Posterior cingulate gyrus (tissue), 11 donors: ENCODE data around the gene CCSER1.
"Not testable (repeated sequence)": the region's sequence is repeated elsewhere in the genome, so short reads cannot be mapped to it uniquely, and the experiment has no call there.

Experiments used
- DNase-seq, 10 donors: peaks; one replicate each; pipeline versions ENCODE4 v3.0.0 to v3.0.0-alpha.2; 2020 to 2021; ENCODE audit warnings: mixed read lengths in 3 of 10
- intact Hi-C: fragments of 100-400 bp; cut with DNase I; formaldehyde crosslinking; loops from one replicate; pipeline ENCODE4 v1.15.1; 2023

CCSER1 gene

DNA sequence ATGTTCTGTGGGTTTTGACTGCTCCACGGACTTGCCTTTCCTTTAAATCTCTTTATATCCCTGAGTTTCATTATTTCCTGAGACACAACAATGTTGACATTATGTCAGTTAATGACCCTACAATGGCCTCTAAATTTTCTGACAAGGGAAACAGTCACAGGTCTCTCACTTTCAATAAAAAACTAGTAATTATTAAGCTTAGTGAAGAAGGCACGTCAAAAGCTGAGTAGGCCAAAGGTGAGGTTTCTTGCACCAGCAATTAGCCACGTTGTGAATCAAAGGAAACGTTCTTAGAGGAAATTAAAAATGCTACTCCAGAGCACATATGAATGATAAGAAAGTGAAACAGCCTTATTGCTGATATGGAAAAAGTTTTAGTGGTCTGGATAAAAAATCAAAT lies 1246.4 kb downstream of the CCSER1 start:
- intact Hi-C loops = no loop called here
- no peak for DNase-seq

DNA sequence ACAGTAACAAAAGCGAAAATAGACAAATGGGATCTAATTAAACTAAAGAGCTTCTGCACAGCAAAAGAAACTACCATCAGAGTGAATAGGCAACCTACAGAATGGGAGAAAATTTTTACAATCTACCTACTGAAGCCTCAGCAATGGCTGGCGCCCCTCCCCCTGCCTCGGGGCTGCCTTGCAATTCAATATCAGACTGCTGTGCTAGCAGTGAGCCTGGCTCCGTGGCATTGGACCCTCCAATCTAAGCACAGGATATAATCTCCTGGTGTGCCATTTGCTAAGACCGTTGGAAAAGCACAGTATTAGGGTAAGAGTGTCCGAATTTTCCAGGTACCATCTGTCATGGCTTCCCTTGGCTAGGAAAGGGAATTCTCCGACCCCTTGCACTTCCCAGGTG lies 1278.2 kb downstream of the CCSER1 start:
- intact Hi-C loops = not testable (repeated sequence)
- peak in 1 of 10 donors; percentile 67 for DNase-seq

DNA sequence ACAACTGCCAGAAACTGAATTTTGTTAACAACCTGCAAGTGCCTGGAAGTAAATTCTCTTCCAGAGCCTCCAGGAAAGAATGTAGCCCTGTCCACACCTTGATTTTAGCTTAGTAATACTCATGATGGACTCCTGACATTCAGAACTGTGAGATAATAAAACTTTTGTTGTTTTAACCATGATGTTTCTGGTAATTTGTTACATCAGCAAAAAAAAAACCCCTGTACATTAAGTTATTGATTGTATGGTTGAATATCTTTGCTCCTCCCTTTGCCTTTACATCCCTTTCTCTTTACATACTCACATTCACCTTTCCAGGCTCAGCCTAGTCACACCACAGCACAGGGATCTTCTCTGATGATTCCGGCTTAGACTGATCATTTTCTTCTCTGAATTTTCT lies 1294.8 kb downstream of the CCSER1 start:
- intact Hi-C loops = no loop called here
- DNase-seq = no peak

DNA sequence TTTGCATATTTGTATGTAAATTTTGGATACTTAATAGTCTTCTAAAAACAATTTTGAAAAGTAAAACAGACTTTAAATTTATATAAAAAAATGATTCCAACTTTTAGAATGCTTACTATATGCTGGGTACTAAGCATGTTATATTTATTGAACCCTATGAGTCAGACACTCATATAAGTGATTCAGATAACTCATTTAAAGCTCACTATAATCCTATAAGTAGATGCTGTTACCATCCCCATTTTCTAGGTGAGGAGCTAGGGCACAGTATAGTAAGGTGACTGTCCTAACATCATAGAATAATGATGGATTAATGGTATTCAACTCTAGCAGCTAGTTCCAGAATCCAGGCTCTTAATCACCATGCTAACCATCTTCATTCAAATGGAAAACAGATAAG lies 1299.5 kb downstream of the CCSER1 start:
- no peak for DNase-seq
- intact Hi-C loops = no loop called here

DNA sequence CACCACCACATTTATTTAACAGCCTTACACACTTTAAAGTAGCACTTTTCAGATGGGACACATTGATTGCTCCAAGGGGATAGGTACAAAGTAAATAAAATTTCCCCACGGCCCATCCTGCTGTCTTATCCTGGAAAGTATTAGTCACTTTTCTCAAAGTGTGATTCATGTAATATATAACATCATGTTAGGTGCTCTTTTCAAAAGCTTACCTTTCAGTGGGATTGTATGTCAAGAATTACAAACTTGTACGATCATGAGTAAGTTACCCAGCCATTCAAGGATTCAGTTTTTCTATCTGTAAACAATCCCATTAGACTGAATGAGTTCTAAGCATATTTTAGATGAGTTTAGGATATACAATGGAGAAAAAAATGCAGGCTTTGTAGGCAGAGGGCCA lies 1300.0 kb downstream of the CCSER1 start:
- DNase-seq = no peak
- intact Hi-C loops = no loop called here

DNA sequence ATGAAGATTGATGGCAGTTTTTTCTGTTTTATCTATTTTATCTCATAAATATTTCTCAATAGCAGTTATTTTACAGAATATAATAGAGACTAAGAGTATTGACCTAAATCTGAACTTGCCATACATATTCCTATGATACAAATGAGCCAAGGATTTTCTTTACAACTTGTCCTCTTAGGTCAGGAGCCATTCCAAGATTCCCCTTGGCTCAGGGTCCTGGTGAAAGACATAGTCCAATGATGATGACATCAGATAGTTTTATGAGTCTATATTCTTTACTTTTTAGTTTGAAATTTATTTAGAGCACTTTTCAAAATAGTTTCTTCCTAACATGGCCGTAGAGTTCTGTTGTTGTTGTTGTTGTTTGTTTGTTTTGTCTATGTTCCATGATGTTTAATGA lies 1307.4 kb downstream of the CCSER1 start:
- DNase-seq = no peak
- intact Hi-C loops = no loop called here

DNA sequence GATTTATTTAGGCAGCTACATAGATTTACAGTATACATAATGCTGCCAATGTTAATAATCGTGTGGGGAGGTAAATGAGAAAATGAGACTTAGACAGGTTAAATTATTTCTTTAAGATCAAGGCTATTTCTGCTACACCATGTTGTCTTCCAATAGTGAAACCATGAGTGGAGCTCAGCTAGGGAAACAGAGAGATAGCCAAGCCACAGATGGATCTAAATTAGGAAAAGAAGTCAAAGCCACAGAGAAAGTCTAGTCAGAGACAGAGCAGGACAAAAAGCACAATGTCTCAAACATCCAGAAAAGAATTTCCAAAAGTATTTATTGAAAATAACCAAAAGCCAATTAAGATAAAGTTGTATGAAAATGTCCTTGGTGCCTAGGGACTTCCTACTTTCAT lies 1309.4 kb downstream of the CCSER1 start:
- intact Hi-C loops = no loop called here

DNA sequence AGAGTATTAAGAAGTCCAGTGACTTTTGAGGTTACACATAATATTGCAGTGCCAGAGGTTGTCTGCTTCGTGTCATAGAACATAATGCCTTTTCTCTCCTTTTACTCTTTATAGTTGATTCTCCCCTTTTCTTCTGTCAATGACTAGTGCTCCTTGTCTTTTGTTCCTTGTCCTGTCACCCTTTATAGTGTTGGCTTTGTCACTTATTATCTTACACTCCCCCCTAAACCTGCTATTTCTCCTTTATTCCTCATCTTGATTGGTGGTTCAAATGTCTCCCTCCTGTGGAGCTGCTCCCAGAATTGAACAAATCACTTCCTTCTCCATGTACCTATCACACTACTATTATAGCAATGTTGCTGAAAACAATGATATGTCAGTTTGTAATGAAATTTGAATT lies 1320.0 kb downstream of the CCSER1 start:
- intact Hi-C loops = no loop called here
- no peak for DNase-seq

More for the DNA sequence above, 1309.4 kb downstream of the CCSER1 start:
- no peak for DNase-seq

DNA sequence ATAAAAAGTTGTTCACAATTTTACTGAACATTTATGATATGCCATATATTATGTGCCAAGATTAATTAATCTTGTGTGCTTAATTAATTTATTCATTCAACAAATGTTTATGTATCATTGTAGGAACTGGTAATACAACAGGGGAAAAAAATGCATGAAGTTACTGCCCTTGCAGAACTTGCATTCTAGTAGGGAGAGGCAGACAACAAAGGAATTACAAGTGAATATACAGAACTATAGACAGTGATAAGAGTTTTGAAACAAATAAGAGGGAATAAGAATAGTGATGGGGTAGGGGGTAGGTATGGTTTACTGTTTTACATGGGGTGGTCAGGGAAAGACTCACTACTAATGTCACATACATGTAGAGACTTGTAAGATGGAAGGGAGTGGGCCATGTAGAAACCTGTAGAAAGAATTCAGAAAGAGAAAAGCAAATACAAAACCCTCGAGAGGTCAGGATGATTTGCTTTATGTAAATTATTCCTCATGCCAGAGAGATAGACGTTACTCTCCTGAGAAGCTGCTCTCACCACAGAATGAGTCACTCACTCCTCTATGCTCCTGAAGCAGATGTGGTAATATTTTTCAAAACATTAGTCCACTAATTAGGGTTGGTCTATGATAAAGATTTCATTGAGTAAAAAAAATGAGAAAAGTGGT lies 1321.6 kb downstream of the CCSER1 start:
- intact Hi-C loops = no loop called here
- no peak for DNase-seq

DNA sequence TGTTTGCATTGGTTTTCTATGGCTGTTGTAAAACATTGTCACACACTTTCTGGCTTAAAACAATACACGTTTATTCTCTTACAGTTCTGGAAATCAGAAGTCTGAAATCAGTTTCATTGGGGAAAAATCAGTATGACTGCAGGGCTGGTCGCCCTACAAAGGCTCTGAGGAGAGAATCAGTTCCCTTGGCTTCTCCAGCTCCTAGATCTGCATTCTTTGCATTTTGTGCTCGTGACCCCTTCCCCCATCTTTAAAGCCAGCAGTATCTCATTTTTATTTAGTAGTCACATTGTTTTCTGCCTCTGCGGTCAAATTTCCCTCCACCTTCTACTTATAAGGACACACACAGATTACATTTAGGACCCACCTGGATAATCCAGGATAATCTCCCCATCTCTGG lies 1326.9 kb downstream of the CCSER1 start:
- intact Hi-C loops = no loop called here
- DNase-seq = no peak

DNA sequence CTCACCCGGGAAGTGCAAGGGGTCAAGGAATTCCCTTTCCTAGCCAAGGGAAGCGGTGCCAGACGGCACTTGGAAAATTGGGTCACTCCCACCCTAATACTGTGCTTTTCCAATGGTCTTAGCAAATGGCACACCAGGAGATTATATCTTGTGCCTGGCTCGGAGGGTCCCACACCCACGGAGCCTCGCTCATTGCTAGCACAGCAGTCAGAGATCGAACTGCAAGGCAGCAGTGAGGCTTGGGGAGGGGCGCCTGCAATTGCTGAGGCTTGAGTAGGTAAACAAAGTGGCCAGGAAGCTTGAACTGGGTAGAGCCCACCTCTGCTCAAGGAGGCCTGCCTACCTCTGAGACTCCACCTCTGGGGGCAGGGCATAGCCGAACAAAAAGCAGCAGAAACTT lies 1335.4 kb downstream of the CCSER1 start:
- peak in 1 of 10 donors; percentile 43 for DNase-seq
- intact Hi-C loops = not testable (repeated sequence)

DNA sequence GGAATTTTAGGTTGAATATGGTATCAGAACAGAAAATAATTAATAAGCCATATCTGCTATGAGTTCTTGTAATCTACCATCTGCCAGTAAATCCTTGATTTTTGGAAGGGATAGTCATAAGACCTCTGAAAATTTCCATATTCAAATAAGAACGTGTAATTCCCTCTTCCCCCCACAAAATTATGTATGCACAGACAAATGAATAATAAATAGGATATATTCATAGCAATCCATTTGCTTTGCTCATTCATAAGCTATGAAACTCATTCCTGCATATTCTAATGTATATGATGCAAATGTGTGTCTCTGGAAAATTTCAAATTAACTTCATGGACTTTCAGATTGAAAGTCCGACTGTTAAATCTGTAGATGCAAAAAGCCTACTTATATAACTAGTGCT lies 1343.5 kb downstream of the CCSER1 start:
- no peak for DNase-seq
- intact Hi-C loops = no loop called here

DNA sequence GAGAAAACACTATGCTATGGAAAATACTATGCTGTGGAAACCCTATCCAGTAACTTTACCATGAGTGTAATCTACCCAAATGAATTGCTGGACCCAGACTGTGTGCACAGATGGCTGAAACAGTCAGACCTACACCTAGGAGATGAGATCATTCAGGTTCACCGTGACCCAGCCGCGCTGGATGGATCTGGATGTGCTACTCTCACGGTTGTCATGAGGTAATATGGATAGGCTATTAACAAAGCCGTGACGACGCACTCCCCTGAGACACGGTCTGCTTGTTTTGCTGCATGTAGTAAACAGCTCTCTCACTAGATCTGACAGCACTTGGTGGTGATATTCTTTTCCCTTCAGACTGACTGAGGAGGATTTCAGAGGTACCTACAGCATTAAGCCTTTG lies 1344.1 kb downstream of the CCSER1 start:
- intact Hi-C loops = no loop called here
- DNase-seq = peak in 5 of 10 donors; percentile 9 to 84 (median 68)

DNA sequence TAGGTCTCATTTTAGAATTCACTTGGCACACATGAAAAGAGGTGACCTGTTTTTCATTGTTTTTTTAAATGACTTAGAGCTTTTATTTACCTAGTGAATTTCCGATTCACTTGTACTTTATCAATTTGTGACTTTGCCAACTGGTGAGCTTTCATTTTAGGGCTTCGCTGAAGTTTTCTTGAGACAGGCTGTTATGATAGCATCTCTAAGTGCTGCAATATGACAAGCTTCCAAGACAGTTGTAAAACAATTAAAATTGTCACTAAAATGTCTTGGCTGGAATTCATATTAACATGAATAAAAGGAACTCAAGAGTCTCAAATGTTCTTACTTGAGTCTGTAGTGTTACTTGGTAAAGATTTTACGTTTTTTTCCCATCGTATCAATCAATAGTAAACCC lies 1344.9 kb downstream of the CCSER1 start:
- intact Hi-C loops = no loop called here
- no peak for DNase-seq

DNA sequence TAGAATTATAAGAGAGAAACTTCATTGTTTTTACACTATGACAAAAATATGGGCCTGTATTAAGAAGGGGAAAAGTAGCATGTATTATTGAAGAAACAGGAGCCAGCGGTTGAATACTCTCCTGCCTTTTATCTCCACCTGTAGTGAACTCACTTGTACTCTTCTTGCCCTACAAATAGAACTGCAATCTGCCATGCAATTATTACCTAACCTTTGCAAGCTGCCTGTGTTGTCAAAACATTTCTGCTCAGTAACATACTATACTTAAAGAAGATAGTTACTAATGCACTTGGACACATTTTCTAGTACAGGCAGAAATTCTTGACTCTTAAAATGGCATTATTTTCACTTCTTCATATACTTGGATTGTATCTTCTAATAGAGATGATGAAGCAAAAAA lies 1358.2 kb downstream of the CCSER1 start:
- DNase-seq = no peak
- intact Hi-C loops = no loop called here

DNA sequence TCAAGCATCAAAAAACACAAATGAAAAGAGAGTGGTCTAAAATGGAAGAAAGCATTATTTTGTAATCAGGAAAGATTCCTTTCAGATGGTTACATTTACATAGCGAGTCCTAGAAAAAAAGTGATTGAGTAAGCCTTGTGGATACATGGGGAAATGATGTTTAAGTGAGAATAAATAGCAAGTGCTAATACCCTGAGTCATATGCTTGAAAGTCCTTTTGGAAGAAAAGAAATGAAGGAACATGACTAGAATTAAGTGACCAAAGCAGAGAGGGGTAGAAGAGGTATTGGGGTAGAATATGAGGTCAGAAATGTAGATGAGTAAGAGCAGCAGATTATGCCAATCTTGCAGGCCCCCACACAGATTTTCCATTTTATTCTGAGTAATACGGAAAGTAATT lies 1361.8 kb downstream of the CCSER1 start:
- intact Hi-C loops = no loop called here
- DNase-seq = no peak

DNA sequence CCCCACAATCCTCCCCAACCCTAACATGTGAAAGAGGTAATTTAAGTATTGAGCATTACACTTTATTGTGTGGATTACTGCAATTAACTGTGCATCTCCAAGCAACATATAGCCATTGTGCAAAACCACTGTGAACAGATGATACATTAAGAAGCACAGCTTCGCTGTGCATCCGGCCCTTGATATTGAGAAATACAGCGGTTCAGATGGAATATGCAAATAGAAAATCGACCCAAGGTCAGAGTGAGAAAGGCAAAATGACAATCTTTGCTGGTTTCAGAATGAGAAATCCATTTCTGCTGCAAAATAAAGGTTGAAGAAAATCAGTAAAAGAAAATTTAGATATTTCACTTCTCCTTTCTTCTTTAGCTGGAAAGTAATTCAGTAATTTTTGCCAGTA lies 1370.7 kb downstream of the CCSER1 start:
- no peak for DNase-seq
- intact Hi-C loops = no loop called here

DNA sequence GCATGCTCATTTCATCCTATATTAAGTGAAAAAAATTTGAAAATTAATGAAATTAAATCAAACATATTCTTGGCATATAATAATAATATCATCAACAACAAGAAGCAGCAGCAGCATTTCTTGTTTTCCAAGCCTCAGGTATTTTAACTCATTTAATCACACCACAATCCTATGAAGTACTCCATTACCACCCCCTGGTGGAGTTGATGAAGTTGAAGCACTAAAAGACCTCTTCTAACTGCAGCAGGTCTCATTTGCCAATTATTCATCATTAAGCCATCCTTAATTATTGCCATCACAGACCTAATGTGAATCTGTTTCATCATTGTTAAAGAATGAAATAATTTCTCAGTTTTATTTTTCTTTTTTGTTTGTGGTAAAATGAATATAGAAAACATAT lies 1375.2 kb downstream of the CCSER1 start:
- DNase-seq = no peak
- intact Hi-C loops = no loop called here

DNA sequence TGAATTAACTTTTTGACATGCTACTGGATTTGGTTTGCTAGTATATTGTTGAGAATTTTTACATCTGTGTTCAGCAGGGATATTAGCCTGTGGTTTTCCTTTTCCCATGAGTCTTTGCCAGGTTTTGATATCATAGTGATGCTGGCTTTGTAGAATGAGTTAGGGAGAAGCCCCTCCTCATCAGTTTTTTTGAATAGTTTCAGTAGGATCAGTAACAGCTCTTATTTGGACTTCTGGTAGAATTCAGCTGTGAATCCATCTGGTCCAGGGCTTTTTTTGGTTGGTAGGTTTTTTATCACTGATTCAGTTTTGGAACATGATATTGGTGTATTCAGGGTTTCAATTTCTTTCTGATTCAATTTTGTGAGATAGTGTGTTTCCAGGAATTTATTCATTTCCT lies 1386.1 kb downstream of the CCSER1 start:
- DNase-seq = no peak
- intact Hi-C loops = no loop called here

DNA sequence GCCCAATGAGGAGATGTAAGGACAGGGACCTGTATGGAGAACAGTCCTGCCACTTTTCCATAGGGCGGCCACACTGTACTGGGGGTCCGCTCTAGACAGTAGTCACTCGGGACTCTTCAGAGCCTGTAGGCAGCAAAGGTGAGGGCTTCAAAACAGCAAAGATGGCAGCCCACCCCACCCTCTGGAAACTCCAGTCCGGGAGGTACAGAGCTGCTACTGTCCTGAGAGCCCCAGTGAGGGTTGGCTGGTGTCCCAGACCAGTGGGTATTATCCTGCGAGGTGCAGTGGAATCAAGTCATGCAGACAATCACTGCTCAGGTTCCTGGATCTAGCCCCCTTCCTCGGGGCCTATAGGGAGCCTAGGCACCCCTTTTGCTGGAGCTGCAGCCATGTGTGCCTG lies 1392.0 kb downstream of the CCSER1 start:
- DNase-seq = no peak
- intact Hi-C loops = no loop called here

DNA sequence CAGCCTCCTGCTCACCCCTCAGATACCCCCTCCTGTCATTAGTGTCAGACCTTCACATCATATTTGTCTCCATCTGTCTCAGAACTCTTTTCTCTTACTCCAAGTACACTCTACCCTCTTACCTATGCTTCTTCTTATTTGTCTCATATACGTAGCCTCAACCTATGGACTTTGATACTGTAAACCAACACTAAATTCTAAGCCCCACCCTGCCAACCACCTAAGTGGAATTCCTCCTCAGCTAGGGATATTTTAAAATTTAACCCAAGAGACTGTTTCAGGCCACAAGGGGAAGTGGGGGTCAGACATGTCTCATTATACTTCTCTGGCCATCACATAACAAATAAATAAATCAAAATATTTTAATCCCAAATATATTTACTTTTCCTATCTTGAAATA lies 1398.4 kb downstream of the CCSER1 start:
- intact Hi-C loops = no loop called here
- DNase-seq = no peak

DNA sequence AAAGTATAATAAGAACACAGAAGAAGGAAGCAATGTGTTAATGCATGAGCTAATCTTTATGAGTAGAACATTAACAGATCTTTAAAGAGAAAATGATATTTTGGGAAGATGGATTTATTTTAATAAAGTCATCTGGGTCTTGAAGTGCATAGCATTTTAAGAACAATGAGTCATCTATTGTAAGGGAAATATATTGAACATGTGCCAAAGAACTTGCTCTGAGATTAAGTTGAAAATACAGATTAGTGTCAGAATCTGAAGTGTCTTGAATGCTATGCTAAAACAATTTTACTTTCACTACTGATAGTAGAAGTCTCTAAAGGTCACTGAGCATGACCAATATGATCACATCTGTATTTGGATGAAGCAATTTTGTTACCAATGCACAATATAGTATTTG lies 1399.9 kb downstream of the CCSER1 start:
- intact Hi-C loops = no loop called here
- DNase-seq = no peak

DNA sequence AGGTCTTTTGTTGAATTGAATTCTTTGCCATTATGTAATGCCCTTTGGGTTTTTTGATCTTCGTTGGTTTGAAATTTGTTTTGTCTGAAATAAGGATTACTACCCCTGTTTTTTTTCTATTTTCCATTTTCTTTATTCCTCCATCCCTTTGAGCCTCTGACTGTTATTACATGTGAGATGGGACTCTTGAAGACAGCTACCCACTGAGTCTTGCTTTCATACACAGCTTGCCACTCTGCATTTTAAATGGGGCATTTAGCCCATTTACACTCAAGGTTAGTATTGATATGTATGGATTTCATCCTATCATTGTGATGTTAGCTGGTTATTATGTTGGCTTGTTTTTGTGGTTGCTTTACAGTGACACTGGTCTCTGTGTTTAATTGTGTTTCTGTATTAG lies 1440.4 kb downstream of the CCSER1 start:
- intact Hi-C loops = no loop called here

More for the DNA sequence above, 1440.4 kb downstream of the CCSER1 start:
- DNase-seq = no peak
